GM12891 (cell line): ENCODE data around the gene CADM2.

Experiments
- POLR2A ChIP-seq: IDR thresholded peaks from 2 replicates; pipeline ENCODE4 v1.6.1; 2011; ENCODE audit warnings: low read depth, low read length, control low read depth
- POLR2AphosphoS5 ChIP-seq: IDR thresholded peaks from 2 replicates; pipeline ENCODE4 v1.6.1; 2011; ENCODE audit warnings: low read depth, low read length, control low read depth
- TAF1 ChIP-seq: IDR thresholded peaks from 2 replicates; pipeline ENCODE4 v1.6.1; 2011; ENCODE audit warnings: low read depth, low read length, control low read depth

- TF ChIP-seq TAF1 (no peak), POLR2A (no peak), POLR2AphosphoS5 (no peak)
Observed at GRCh38 chr3:86109434-86109833, 1150.6 kb downstream of the CADM2 start.
